ENCODE data around the gene CEP72. TPM values are rescaled to one million over a fixed set of nuclear protein-coding genes. Genes with fewer than 3 reads are reported as not detected.
"Not testable (repeated sequence)": the region's sequence is repeated elsewhere in the genome, so short reads cannot be mapped to it uniquely, and the experiment has no call there.

CEP72 gene
- total RNA-seq, 2 experiments from 2014 or later: 21.9 to 23.8 TPM

GRCh38 chr5:686172-686523 is 74.0 kb downstream of the CEP72 start:
- H3K36me3 Mint-ChIP-seq, H3K4me3 Mint-ChIP-seq, H3K27me3 Mint-ChIP-seq, H3K27ac Mint-ChIP-seq, DNase-seq, H3K4me1 Mint-ChIP-seq, H3K9me3 Mint-ChIP-seq: not testable (repeated sequence)

- H3K9me3 Mint-ChIP-seq, H3K27ac Mint-ChIP-seq, H3K27me3 Mint-ChIP-seq, H3K4me1 Mint-ChIP-seq, H3K4me3 Mint-ChIP-seq, DNase-seq, H3K36me3 Mint-ChIP-seq: not testable (repeated sequence)
Measured at GRCh38 chr5:686936-687335, 74.8 kb downstream of the CEP72 start.

GRCh38 chr5:688348-689010 is 76.3 kb downstream of the CEP72 start:
- not testable (repeated sequence) for H3K4me1 Mint-ChIP-seq, H3K27ac Mint-ChIP-seq, H3K9me3 Mint-ChIP-seq, DNase-seq, H3K36me3 Mint-ChIP-seq, H3K27me3 Mint-ChIP-seq, H3K4me3 Mint-ChIP-seq

GRCh38 chr5:690293-690692 is 78.2 kb downstream of the CEP72 start:
- DNase-seq, H3K27ac Mint-ChIP-seq, H3K9me3 Mint-ChIP-seq, H3K4me1 Mint-ChIP-seq, H3K27me3 Mint-ChIP-seq, H3K36me3 Mint-ChIP-seq, H3K4me3 Mint-ChIP-seq: not testable (repeated sequence)

DNA sequence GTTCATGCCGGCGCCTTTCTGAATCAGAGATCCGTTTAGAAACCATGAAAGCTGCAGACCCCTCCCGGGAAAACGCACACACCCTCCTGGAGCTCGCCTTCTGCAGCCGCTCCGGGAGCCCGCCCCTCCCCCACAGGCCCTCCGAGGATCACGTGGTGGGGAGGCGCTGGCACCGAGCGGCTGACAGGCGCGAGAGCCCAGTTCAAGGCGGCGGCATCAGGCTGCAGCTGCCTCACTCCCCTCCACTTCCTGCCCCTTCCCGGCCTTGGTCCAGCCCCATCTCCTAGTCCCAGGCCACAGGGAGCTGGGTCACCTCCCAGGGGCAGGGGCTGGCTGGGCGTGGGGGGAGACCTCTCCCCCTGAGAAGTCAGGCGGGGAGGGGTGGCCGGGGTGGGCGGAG is 78.9 kb downstream of the CEP72 start:
- not testable (repeated sequence) for H3K4me3 Mint-ChIP-seq, H3K9me3 Mint-ChIP-seq, H3K4me1 Mint-ChIP-seq, H3K27ac Mint-ChIP-seq, H3K36me3 Mint-ChIP-seq, H3K27me3 Mint-ChIP-seq, DNase-seq

DNA sequence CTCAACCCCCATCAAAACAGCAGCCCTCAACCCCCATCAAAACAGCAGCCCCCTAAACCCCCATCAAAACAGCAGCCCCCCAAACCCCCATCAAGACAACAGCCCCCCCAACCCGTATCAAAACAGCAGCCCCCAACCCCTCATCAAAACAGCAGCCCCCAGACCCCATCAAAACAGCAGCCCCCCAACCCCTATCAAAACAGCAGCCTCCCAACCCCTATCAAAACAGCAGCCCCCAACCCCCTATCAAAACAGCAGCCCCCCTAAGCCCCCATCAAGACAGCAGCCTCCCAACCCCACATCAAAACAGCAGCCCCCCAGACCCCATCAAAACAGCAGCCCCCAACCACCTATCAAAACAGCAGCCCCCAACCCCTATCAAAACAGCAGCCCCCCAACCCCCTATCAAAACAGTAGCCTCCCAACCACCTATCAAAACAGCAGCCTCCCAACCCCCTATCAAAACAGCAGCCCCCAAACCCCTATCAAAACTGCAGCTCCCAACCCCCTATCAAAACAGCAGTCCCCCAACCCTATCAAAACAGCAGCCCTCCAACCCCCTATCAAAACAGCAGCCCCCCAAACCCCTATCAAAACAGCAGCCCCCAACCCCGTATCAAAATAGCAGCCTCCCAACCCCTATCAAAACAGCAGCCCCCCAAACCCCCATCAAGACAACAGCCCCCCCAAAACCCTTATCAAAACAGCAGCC is 79.8 kb downstream of the CEP72 start:
- H3K27ac Mint-ChIP-seq: no peak overlapping the region
- no peak overlapping the region for H3K4me3 Mint-ChIP-seq
- H3K9me3 Mint-ChIP-seq: no peaks in the 10 kb centered on the region
- no peak for DNase-seq
- no peaks in the 10 kb centered on the region for H3K27me3 Mint-ChIP-seq
- no peaks in the 10 kb centered on the region for H3K4me1 Mint-ChIP-seq
- no peaks in the 10 kb centered on the region for H3K36me3 Mint-ChIP-seq

DNA sequence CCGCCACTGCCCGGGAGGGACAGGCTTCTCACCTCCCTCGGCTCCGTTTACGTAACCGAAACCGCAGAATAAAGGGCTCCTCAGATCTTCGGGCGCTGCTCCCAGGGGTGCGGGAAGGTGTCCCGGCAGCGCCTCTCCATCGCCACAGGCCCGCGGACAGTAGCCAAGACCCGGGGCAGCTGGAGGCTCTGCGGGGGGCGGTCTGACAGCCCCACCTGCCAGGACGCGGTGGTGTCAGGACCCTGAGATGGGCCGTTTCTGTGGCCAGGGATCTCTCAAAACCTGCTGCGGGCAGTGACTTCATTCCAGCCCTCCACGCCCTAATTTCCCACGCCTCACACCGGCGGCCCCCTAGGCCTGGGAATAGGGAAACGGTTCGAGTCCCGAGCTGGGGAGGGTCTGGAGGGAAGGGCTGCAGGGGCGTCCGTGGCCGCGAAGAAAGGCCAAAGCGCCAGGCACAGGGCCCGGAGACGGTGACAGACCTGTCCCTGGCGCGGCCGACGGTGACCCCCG is 80.4 kb downstream of the CEP72 start:
- H3K4me1 Mint-ChIP-seq, H3K36me3 Mint-ChIP-seq, H3K4me3 Mint-ChIP-seq, DNase-seq, H3K27me3 Mint-ChIP-seq, H3K27ac Mint-ChIP-seq, H3K9me3 Mint-ChIP-seq: not testable (repeated sequence)

DNA sequence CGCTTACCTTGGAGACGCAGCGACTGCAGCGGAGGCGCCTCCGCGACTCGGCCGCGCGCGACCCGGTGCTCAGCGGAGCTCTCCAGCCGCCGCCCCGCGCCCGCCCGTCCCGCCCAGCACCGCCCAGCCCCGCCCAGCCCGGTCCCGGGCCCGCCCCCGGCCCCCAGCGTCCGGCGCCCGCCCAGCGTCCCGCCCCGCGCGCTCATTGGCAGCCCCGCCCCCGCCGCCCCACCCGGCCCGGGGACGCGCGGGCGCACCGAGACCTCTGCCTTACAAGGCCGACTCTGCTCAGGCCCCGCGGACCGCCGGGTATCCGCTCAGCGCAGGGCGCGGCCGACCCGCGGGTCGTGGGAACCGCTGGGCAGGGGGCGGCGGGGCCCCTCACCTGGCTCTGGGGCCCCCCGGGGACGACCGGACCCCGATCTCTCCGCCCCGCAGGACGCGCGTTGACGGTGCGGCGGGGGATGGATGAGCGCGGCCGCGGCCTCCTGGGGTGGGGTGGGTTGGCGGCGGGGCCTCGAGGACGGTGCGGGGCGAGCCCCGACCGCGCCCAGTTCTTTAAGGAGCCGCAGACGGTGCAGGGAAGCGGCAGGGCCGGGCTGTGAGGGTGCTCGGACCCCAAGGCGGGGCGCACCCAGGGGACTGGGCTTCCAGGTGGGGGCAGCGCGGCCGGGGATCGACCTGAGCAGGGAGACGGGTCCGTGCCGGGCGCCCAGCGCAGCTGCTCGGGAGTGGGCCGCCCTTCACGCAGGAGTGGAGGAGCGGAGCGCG is 81.3 kb downstream of the CEP72 start, which contains the start of gene TPPP:
Gene TPPP, minus strand, starts transcription at position 82 of the 771 bp plus-strand sequence. CDS start 15,292 bp downstream, outside the sequence.
- not testable (repeated sequence) for H3K36me3 Mint-ChIP-seq, H3K9me3 Mint-ChIP-seq, H3K4me3 Mint-ChIP-seq, H3K4me1 Mint-ChIP-seq, H3K27me3 Mint-ChIP-seq, H3K27ac Mint-ChIP-seq
- peak; percentile 77 for DNase-seq

- not testable (repeated sequence) for H3K36me3 Mint-ChIP-seq, H3K9me3 Mint-ChIP-seq, DNase-seq, H3K4me3 Mint-ChIP-seq, H3K27ac Mint-ChIP-seq, H3K4me1 Mint-ChIP-seq, H3K27me3 Mint-ChIP-seq
Measured at GRCh38 chr5:694042-694431, 81.9 kb downstream of the CEP72 start.

DNA sequence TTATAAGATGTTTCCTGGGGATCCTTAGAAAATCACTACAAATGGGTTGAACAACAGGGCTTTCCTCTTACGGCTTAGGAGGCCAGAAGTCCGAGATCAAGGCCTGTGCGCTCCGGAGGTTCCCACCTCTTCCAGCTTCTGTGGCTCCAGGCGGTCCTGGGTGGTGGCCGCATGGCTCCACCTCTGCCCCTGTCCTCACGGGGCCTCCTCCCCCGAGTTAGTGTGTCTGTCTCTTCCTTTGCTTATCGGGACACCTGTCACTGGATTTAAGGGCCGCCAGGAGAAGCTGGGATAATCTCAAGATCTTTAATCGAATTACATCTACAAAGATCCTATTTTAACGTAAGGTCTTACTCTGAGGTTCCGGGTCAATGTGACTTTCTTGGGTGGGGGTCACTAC is 83.3 kb downstream of the CEP72 start:
- not testable (repeated sequence) for H3K36me3 Mint-ChIP-seq, H3K4me1 Mint-ChIP-seq, H3K4me3 Mint-ChIP-seq, H3K9me3 Mint-ChIP-seq, H3K27me3 Mint-ChIP-seq, DNase-seq, H3K27ac Mint-ChIP-seq

DNA sequence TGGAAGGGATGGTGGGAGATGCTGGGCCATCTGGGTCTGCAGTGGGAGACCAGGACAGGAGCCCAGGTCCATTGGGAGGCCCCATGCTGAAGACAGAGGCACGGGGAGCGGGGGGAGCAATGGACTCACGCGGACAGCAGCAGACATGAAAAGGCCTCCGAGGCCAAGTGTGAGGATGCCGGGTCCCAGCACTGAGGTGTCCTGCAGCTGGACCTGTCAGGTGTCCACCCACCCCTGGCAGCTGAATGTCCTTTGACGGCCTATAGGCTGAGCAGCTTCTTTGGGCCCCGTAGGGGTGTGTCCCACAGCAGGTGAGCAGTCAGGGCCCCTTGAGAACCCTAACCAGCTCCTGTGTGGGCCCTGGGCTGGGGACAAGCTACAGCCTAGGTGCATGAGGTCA is 84.1 kb downstream of the CEP72 start:
- not testable (repeated sequence) for DNase-seq, H3K36me3 Mint-ChIP-seq, H3K4me1 Mint-ChIP-seq, H3K27me3 Mint-ChIP-seq, H3K27ac Mint-ChIP-seq, H3K4me3 Mint-ChIP-seq, H3K9me3 Mint-ChIP-seq

DNA sequence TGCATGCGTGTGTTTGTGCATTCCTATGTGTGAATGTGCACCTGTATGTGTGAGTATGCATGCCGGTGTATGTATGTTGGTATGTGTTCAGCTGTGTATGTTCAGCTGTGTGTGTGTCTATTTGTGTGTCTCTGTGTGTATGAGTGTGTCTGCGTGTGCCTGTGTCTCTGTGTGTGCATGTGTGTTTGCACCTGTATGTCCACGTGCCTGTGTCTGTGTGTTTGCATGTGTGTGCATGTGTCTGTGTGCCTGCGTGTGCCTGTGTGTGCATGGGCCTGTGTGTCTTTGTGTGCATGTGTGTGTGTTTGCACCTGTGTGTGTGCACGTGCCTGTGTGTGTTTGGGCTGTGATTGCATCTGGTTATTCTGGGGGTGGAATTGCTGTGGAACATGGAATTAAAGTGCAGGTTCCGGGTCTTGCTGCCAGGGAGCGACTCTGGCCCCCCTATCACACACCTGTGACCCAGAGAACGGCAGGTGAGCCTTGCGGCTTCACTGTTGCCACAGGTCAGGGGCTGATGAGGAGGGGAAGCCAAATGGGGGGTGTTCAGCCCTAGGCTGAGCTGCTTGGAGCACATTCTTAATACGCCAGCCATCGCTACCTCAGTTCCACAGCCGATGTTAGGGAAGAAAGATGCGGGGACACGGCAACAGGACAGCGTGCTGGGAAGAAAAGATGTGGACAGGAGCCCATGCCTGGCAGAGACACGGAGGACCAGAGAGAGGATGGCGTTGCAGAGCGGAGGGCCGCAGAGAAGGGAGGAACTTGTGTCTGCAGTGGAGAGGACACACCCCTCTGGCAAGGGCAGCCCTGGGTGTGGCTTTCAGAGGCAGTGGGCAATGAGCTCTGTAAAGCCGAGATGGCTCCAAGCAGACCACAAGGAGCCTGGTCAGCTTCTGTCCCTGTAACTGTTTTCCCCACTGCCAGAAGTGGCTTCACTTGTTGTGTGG is 84.9 kb downstream of the CEP72 start:
- not testable (repeated sequence) for H3K36me3 Mint-ChIP-seq, DNase-seq, H3K4me3 Mint-ChIP-seq, H3K27me3 Mint-ChIP-seq, H3K4me1 Mint-ChIP-seq, H3K27ac Mint-ChIP-seq, H3K9me3 Mint-ChIP-seq

Measured in activated naive CD8-positive, alpha-beta T cell treated with anti-CD3 and anti-CD28 coated beads for 36 hours (primary cell).